Nucleus accumbens (tissue), 56 donors: ENCODE data around the gene ALDOA.

ENCODE experiments used
- DNase-seq, 56 donors: peaks; one replicate each; lab custom pipeline; 2025; lab: John Stamatoyannopoulos, UW

ALDOA gene

GRCh38 chr16:30087181-30087898 lies 21.8 kb downstream of the ALDOA start:
- no peak for DNase-seq

GRCh38 chr16:30088237-30088831 lies 22.8 kb downstream of the ALDOA start:
- DNase-seq = no peak

DNA sequence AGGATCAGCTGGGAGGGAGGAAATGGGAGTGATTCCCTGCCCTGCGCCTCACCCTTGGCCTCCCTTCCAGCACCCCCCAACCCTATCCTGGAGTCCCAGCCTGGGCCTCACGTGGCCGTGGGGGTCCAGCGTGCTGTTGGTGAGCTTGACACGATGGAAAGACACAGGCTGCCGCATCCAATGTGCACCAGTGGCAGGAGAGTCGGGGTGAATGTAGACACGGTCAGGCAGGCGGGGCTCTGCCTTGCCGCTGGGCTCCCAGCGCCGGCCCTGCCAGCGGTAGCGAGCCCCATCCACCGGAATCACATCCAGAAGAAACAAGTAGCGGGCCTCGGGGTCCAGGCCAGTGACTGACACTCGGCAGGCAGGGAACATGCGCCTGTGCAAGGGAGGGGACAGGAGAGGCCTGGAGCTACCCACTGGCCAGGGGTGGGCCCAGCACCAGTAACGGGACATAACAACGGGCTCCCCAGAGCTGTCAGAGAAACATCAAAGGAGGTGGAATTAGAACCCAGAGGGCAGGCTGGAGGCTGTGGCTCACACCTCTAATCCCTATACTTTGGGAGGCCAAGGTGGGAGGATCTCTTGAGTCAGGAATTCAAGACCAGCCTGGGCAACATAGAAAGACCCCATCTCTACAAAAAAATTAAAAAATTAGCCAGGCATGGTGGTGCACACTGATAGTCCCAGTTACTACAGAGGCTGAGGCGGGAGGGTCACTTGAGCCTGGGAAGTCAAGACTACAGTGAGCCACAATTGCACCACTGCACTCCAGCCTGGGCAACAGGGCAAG lies 23.5 kb downstream of the ALDOA start:
- no peak for DNase-seq

DNA sequence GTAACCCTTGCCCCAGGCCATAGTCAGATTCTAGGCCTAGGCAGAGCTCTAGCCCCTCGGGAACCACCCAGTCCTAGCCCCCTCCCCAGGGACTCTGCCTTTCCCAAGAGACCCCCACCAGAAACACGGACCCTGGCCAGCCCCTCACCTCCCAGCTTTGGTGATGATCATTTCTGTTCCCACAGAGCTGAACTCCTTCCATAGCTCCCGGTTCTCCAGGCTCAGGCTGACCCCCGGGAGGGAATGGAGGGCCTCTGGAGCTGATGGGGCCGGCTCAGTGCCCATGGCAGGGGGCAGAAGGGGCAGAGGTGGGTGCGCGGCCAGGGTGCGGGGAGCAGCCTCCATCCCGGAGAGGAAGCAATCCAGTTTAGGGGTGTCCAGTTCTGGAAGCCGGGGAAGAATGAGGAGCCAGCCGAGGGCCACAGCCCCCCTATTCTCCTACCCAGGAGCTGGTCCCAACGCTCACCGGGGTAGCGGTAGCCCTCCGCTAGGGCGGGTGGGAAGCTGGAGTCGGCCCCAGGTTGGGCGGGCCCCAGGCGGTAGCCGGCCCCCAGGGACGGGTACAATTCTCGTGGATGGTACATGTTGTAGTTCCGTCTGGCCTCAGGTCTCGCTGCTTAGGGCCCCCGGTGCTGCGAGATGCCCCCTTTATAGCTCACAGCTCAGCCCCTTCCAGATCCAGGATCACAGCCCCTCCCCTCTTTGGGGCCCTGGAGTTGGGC lies 25.2 kb downstream of the ALDOA start:
- no peak for DNase-seq

- peak in 55 of 56 donors; percentile 51 to 98 (median 86) for DNase-seq
These were observed 26.2 kb downstream of the ALDOA start, which contains the start of gene TBX6 for GRCh38 chr16:30091474-30092372. TSS of gene TBX6 (minus strand) at chr16:30091924. CDS start at chr16:30091193, 731 bp downstream.

DNA sequence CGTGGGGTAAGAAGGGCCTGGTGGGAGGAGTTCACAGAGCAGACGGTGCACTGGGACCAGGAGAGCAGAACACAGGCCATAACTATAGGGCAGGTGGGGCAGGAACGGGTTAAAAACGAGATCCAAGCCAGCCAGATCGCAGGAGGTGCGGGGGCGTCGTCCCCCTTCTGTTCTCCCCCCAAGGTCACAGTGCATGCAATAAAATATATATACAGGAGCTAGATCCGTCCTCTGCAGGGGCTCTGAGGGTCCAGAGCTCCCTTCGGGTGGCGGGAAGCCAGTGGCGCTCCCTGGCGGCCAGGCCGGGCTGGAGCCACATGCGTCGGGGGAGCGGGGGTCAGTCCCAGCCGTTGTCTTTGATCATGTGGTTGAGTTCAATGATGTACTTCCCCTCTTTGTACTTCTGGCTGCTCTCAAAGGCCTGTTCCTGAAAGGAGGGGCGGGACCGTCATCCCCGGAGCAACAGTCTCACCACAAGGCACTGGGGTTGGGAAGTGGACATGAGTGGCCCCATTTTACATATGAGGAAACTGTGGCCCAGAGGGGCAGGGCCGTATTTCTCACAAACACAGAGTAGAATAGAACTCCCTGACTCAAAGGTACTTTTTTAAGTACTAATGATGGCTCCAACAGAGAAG lies 26.9 kb downstream of the ALDOA start:
- peak in 45 of 56 donors; percentile 15 to 74 (median 53) for DNase-seq

GRCh38 chr16:30094541-30095165 lies 29.1 kb downstream of the ALDOA start:
- no peak for DNase-seq

GRCh38 chr16:30095166-30096078 lies 29.9 kb downstream of the ALDOA start:
- peak in 10 of 56 donors; percentile 7 to 42 (median 26) for DNase-seq

DNA sequence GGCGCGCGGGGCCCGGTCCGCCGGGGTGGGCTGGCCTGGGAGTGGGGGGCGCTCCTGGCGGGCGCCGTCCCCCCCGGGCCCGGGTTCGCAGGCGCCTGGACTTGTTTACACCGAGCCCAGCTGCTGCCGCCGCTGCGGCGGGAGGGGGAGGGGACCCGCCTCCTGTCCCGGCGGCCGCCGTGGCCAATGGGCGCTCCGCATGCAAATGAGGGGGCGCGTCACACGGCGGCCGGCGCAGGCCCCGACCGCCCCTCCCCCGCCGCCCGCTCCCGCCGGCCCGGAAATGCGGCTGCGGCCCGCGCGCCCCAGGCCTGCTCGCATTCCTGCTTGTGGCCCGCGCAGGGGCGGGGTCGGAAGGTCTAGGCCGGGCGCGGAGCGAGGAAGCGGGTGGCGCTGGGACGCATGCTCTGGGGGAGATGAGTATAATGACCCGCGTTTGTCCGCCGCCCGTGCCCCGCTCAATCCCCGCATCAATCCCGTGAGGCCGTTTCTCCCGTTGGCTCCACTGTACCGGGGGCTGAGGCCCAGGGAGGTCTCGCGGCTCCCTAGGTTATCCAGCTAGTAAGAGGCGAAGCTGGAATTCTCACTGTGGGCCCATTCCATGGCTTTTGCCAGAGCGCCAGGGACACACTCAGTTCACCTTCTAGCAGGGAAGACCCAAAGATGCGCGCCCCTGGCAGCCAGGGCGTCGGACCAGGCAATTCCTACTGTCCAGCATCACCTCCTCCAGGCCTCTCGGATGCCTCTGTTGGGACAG lies 30.7 kb downstream of the ALDOA start, which contains the start of gene YPEL3:
YPEL3 (minus strand) TSS at position 109 of the 757 bp plus-strand sequence. CDS start 731 bp downstream, outside the sequence.
- DNase-seq = peak in 55 of 56 donors; percentile 29 to 98 (median 85)

GRCh38 chr16:30096862-30097563 lies 31.5 kb downstream of the ALDOA start:
- no peak for DNase-seq

- no peak for DNase-seq
These were observed 38.5 kb downstream of the ALDOA start for GRCh38 chr16:30104090-30104489.

GRCh38 chr16:30104492-30104891 lies 38.9 kb downstream of the ALDOA start:
- DNase-seq = no peak

DNA sequence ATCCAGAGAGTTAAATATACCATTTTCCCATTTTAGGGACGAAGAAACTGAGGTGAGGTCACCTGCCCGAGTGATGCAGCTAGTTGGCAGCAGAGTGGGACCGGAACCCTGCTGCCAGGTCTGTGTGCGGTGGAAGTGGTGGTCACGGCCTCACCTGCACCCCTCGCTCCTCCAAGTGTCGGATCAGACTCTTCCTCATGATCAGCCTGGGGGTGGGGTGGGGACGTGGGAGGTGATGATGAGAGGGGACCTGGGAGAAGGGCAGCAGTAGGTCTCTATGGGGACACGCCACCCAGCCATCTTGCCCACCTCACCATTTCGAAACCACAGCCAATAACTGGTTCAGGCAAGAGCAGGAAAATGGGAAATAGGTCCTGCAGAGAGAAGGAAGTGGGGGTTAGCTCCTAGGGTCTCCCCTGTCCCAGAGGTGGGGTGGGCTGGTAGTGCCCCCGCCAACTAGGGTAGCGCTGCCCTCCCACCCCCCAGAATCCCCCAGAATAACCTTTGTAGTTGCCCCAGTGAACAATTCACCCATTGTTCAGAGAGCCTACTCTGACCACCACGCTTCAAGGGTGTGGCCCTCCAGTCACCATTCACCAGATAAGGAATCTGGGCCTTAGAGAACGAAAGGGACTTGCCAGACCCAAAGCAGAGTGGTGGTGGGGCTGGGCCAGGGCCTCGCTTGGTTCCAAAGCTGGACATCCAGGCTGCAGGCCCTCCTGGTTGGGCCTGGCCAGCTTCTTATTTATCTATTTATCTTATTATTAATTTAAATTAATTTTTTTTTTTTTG lies 42.7 kb downstream of the ALDOA start:
- no peak for DNase-seq

- no peak for DNase-seq
These were observed 45.1 kb downstream of the ALDOA start for GRCh38 chr16:30110661-30111060.
